ENCODE measurements around the gene RSPH6A. TPM values are rescaled to one million over a fixed set of nuclear protein-coding genes. Genes with fewer than 3 reads are reported as not detected.

The RSPH6A gene
- total RNA-seq, 4 donors from 2014 or later: 1.1 TPM; not detected in 3

- 82% methylated on average over 17 of the region's 19 CpGs; no CpG with 5 or more reads in 1 of the 2 donors for whole genome bisulfite sequencing, 2 donors (ENCODE audit: low coverage in 1 of 2)
Observed at GRCh38 chr19:45817725-45818301, 2.7 kb upstream of the RSPH6A start.

DNA sequence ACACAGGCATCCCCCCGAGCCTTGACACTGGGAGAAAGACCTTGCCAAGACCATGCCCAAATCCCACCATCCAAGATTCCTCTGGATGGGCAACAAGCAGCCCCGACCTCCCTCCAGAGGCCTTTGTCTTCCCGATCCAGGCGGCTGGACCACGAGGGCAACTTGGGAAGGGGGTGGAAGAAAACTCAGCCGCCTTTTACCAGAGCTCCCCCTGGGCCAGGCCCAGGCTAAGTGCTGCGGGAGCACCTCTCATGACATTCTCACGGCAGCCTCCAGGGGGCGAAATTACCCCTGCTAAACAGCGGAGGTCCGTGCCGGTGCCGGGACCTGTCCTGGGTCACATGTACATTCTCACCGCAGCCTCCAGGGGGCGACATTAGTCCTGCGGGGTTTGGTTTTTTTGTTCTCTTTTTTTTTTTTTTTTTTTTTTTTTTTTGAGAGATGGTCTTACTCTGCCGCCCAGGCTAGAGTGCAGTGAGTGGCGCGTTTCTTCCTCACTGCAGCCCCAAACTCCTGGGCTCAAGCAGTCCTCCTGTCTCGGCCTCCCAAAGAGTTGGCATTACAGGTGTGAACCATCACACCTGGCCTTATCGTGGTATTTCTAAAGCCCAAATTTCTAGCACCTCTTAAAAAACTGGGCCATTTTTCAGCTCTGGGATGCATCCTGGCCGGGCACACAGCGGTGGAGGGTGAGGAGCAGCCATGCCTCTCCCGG lies 2.1 kb upstream of the RSPH6A start:
- H3K27ac ChIP-seq: no peak overlapping the region
- no peaks in the 10 kb centered on the region for H3K27me3 ChIP-seq
- peak; percentile 96 for DNase-seq
- intact Hi-C loops (cut with DNase I; ENCODE audit: low total_unique reads): no loop called here
- no peak overlapping the region for H3K4me3 ChIP-seq
- peaks cover 0 to 16% (median 4%) of the 10 kb centered on the region in 4 donors for H3K4me1 ChIP-seq
- peaks cover 0 to 6% (median 0%) of the 10 kb centered on the region in 4 donors for H3K36me3 ChIP-seq
- H3K9me3 ChIP-seq: no peaks in the 10 kb centered on the region
- in situ Hi-C loops (cut with MboI; ENCODE audit: low pct_ligation_motif_present in 1 of 4, low pct_unique_long_range_greater_than_20kb in 1 of 4, low sequenced_read_pairs in 3 of 4): no loop called here
- WGBS, 2 donors (ENCODE audit: low coverage in 1 of 2): 5 to 14% methylated on average over 4 to 24 of the region's 24 CpGs
- TF ChIP-seq CTCF (IDR thresholded peaks at IDR 0.05) (peak; percentile 94 to 98 (median 98)), POLR2AphosphoS5 (IDR thresholded peaks at IDR 0.05) (peak in 1 of 3 donors; percentile 12), EP300 (IDR thresholded peaks at IDR 0.05; ENCODE audit: low read depth) (no peak), POLR2A (IDR thresholded peaks at IDR 0.05) (no peak)

More at GRCh38 chr19:45817725-45818301, 2.7 kb upstream of the RSPH6A start:
- Histone ChIP-seq H3K9me3 (no peaks in the 10 kb centered on the region), H3K4me1 (peaks cover 0 to 16% (median 4%) of the 10 kb centered on the region in 4 donors), H3K27ac (no peak overlapping the region), H3K27me3 (no peaks in the 10 kb centered on the region), H3K4me3 (no peak overlapping the region), H3K36me3 (peaks cover 0 to 6% (median 0%) of the 10 kb centered on the region in 4 donors)
- TF ChIP-seq POLR2A (IDR thresholded peaks at IDR 0.05) (no peak), CTCF (IDR thresholded peaks at IDR 0.05) (no peak), EP300 (IDR thresholded peaks at IDR 0.05; ENCODE audit: low read depth) (no peak), POLR2AphosphoS5 (IDR thresholded peaks at IDR 0.05) (no peak)
- in situ Hi-C loops (cut with MboI; ENCODE audit: low pct_ligation_motif_present in 1 of 4, low pct_unique_long_range_greater_than_20kb in 1 of 4, low sequenced_read_pairs in 3 of 4) (no loop called here), intact Hi-C loops (cut with DNase I; ENCODE audit: low total_unique reads) (no loop called here)
- DNase-seq: no peak

DNA sequence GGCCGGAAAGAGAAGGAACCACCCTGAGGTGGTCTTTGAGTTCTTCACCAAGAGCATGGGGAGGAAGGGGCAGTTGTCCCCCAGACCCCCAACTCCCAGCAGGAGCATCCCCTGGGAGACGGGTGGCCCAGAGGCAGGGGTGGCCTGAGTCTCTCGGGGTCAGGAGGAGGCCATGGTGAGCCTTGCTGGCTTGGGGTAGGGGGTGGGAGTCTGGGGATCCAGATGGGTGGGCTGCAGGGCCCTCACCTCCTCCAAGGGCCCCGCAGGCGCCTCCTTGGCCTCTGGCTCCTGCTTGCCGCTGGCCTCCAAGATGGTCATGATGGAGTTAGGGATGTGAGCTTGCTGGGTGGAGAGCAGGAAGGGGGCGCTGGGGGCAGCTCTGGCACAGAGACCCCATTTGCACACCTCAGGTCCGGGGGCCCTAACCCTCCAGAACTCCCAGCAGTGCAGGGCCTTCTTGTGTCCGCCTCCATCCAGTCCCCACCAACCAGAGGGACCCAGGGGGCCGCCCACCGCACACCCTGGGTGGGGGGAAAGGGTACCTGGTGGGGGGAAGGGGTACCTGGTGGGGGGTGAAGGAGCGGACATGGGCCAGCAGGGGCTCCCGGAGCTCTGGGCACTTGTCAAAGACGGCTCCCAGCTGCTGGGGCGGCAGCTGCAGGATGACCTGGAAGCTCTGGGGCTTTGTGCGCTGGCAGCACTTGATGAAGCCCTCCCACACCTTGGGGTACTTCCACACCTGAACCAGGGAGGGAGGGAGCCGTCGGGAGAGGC lies 1.3 kb upstream of the RSPH6A start:
- H3K4me3 ChIP-seq: no peak overlapping the region
- no peaks in the 10 kb centered on the region for H3K9me3 ChIP-seq
- intact Hi-C loops (cut with DNase I; ENCODE audit: low total_unique reads): no loop called here
- DNase-seq: no peak
- peaks cover 0 to 16% (median 4%) of the 10 kb centered on the region in 4 donors for H3K4me1 ChIP-seq
- no peak for TF ChIP-seq POLR2A (IDR thresholded peaks at IDR 0.05)
- TF ChIP-seq CTCF (IDR thresholded peaks at IDR 0.05): no peak
- TF ChIP-seq POLR2AphosphoS5 (IDR thresholded peaks at IDR 0.05): no peak
- no peak for TF ChIP-seq EP300 (IDR thresholded peaks at IDR 0.05; ENCODE audit: low read depth)
- WGBS, 2 donors (ENCODE audit: low coverage in 1 of 2): 79% methylated on average over 17 of the region's 18 CpGs; no CpG with 5 or more reads in 1 of the 2 donors
- no peaks in the 10 kb centered on the region for H3K27me3 ChIP-seq
- H3K27ac ChIP-seq: no peak overlapping the region
- H3K36me3 ChIP-seq: peaks cover 0 to 6% (median 0%) of the 10 kb centered on the region in 4 donors
- in situ Hi-C loops (cut with MboI; ENCODE audit: low pct_ligation_motif_present in 1 of 4, low pct_unique_long_range_greater_than_20kb in 1 of 4, low sequenced_read_pairs in 3 of 4): no loop called here
